ENCODE data around the gene NAV2.

DNA sequence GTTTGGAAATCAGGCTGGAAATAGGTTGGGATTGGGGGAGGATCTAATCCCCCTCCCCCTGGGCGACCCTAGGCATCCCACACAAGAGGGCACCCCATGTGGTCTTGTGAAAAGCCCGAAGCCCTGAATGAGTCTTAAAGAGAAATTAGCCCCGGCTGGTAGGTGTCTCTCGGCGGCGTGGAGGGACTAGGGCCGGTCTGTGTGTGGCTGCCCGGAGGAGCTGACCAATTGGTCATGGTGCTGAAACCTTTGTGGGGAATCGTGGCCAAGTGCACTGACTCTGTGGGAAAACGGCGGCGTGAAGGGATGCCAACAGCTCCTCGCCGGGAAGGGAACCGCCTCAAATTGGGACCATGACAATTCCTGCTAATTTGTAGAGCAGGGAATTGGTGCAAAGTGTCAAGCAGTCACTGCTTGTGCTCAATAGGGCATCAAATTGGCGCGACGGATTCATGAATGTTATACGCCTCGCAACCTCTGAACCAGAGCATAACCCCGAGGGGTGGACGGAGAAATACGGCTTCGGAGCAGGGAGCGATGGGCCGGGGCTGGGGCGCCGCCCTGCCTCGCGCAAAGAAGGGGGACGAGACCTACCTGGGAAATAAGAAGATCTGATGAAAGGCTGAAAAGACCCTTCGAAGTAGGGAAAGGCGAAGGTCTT, 446.1 kb downstream of the NAV2 start:
- TF ChIP-seq, protein P1, sequence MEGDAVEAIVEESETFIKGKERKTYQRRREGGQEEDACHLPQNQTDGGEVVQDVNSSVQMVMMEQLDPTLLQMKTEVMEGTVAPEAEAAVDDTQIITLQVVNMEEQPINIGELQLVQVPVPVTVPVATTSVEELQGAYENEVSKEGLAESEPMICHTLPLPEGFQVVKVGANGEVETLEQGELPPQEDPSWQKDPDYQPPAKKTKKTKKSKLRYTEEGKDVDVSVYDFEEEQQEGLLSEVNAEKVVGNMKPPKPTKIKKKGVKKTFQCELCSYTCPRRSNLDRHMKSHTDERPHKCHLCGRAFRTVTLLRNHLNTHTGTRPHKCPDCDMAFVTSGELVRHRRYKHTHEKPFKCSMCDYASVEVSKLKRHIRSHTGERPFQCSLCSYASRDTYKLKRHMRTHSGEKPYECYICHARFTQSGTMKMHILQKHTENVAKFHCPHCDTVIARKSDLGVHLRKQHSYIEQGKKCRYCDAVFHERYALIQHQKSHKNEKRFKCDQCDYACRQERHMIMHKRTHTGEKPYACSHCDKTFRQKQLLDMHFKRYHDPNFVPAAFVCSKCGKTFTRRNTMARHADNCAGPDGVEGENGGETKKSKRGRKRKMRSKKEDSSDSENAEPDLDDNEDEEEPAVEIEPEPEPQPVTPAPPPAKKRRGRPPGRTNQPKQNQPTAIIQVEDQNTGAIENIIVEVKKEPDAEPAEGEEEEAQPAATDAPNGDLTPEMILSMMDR (conservative IDR thresholded peaks at IDR 0.05 in 1 of 2, IDR thresholded peaks at IDR 0.05 in 1 of 2; ENCODE audit: extremely low read depth in 1 of 2, insufficient read depth in 1 of 2, low read depth in 1 of 2, low read length in 2 of 2): no peak
- TF ChIP-seq EZH2 (IDR thresholded peaks at IDR 0.05; ENCODE audit: borderline replicate concordance, low read length): peak; percentile 84
